H1 (cell line): ENCODE measurements around the gene SLC1A3. TPM values are rescaled to one million over a fixed set of nuclear protein-coding genes. Genes with fewer than 3 reads are reported as not detected.

Experiments used
- CTCF ChIA-PET: fragments of 300-600 bp; sonication (Branson Sonifier 250); formaldehyde crosslinking; loops from one replicate; lab custom pipeline; 2021; ENCODE audit not compliant: partially characterized antibody; lab: Charles Lee
- POLR2A ChIA-PET: fragments of 300-600 bp; sonication (Branson Sonifier 250); formaldehyde crosslinking; loops from one replicate; lab custom pipeline; 2021; ENCODE audit warnings: inconsistent platforms; ENCODE audit not compliant: partially characterized antibody; lab: Charles Lee
- DNase-seq, 2 experiments: peaks; one replicate each; pipeline versions ENCODE4 v3.0.0 to v3.0.0-alpha.2; 2010 to 2022; ENCODE audit warnings: low spot score in 2 of 2, low read depth in 1 of 2, mixed read lengths in 1 of 2
- FAIRE-seq: peaks from 2 replicates; lab custom pipeline; 2011; peaks lifted over from hg19 to GRCh38; lab: Jason Lieb, UNC
- H2AFZ ChIP-seq: 2 replicates; pipeline ENCODE4 v1.8.1; 2012; ENCODE audit warnings: low read length, inconsistent platforms
- H2AK5ac ChIP-seq: 2 replicates; pipeline ENCODE4 v1.6.1; 2013; ENCODE audit warnings: low read depth, low read length
- H2BK120ac ChIP-seq: replicated peaks from 2 replicates; pipeline ENCODE3; 2013; ENCODE audit warnings: low read depth, low read length, inconsistent platforms
- H2BK12ac ChIP-seq: 2 replicates; pipeline ENCODE4 v1.6.1; 2013; ENCODE audit warnings: low read depth, low read length
- H2BK15ac ChIP-seq: 2 replicates; pipeline ENCODE4 v1.6.1; 2013; ENCODE audit warnings: low read length
- H2BK20ac ChIP-seq: 2 replicates; pipeline ENCODE4 v1.6.1; 2013; ENCODE audit warnings: low read length
- H2BK5ac ChIP-seq: 2 replicates; pipeline ENCODE4 v1.6.1; 2013; ENCODE audit warnings: low read depth, low read length
- H3K14ac ChIP-seq: 2 replicates; pipeline ENCODE4 v1.6.1; 2013; ENCODE audit warnings: inconsistent platforms; ENCODE audit not compliant: insufficient read length
- H3K18ac ChIP-seq: 2 replicates; pipeline ENCODE4 v1.6.1; 2013; ENCODE audit warnings: low read length; ENCODE audit errors: extremely low read depth
- H3K23ac ChIP-seq: 2 replicates; pipeline ENCODE4 v1.6.1; 2013; ENCODE audit warnings: inconsistent platforms; ENCODE audit not compliant: insufficient read length
- H3K23me2 ChIP-seq: 2 replicates; pipeline ENCODE4 v1.6.1; 2013; ENCODE audit warnings: low read depth, low read length
- H3K27ac ChIP-seq: 2 replicates; pipeline ENCODE4 v1.6.1; 2011; ENCODE audit warnings: low read depth, low read length, inconsistent platforms
- H3K27me3 ChIP-seq, 4 experiments: replicated peaks in 1 of 4; 1 replicate in 1 of 4; 2 replicates in 3 of 4; pipeline versions ENCODE4 v1.6.1 to v1.8.1; 2011 to 2013; ENCODE audit warnings: low read length in 3 of 4, mild to moderate bottlenecking in 3 of 4, inconsistent platforms in 2 of 4, mixed read lengths in 2 of 4, moderate library complexity in 1 of 4; ENCODE audit not compliant: control insufficient read depth in 3 of 4, insufficient read depth in 3 of 4; ENCODE audit errors: extremely low read depth in 1 of 4
- H3K36me3 ChIP-seq, 4 experiments: 2 replicates each; pipeline versions ENCODE4 v1.6.1 to v1.8.1; 2011 to 2013; ENCODE audit warnings: mild to moderate bottlenecking in 4 of 4, low read length in 3 of 4, moderate library complexity in 2 of 4, control low read depth in 1 of 4, inconsistent platforms in 1 of 4; ENCODE audit not compliant: insufficient read depth in 4 of 4, control insufficient read depth in 2 of 4
- H3K4ac ChIP-seq: replicated peaks from 2 replicates; pipeline ENCODE3; 2013; ENCODE audit warnings: low read length, low read depth, mixed read lengths, inconsistent platforms; ENCODE audit not compliant: insufficient read length
- H3K4me1 ChIP-seq, 4 experiments: replicated peaks in 1 of 4; 1 replicate in 1 of 4; 2 replicates in 3 of 4; pipeline versions ENCODE4 v1.6.1 to v1.8.1; 2011 to 2013; ENCODE audit warnings: low read length in 3 of 4, inconsistent platforms in 2 of 4, mixed read lengths in 1 of 4; ENCODE audit not compliant: insufficient read depth in 4 of 4, control insufficient read depth in 3 of 4
- H3K4me2 ChIP-seq, 2 experiments: 2 replicates each; pipeline versions ENCODE4 v1.6.1 to v1.8.1; 2011 to 2013; ENCODE audit warnings: low read depth in 2 of 2, low read length in 2 of 2, control low read depth in 1 of 2, inconsistent platforms in 1 of 2, mild to moderate bottlenecking in 1 of 2; ENCODE audit not compliant: insufficient read depth in 1 of 2
- H3K4me3 ChIP-seq, 4 experiments: fragments of 200-600, 300-600 bp in 1 of 4; sonication (generic), shearing (Covaris generic), sonication (Bioruptor Twin) in 1 of 4; 2 replicates each; pipeline versions ENCODE4 v1.5.1 to v1.8.1; 2011 to 2016; ENCODE audit warnings: low read length in 4 of 4, low read depth in 3 of 4, control low read depth in 2 of 4, inconsistent platforms in 2 of 4, mild to moderate bottlenecking in 2 of 4, mixed read lengths in 1 of 4, moderate library complexity in 1 of 4; ENCODE audit not compliant: insufficient read depth in 2 of 4; ENCODE audit errors: extremely low read depth in 1 of 4
- H3K56ac ChIP-seq: replicated peaks from 2 replicates; pipeline ENCODE3; 2013; ENCODE audit warnings: low read depth, mild to moderate bottlenecking, mixed read lengths, low read length, inconsistent platforms; ENCODE audit not compliant: insufficient read length
- H3K79me1 ChIP-seq: 2 replicates; pipeline ENCODE4 v1.6.1; 2013; ENCODE audit warnings: low read depth, low read length, control low read depth
- H3K79me2 ChIP-seq, 2 experiments: 2 replicates each; pipeline versions ENCODE4 v1.6.1 to v1.8.1; 2012 to 2013; ENCODE audit warnings: low read length in 2 of 2, mild to moderate bottlenecking in 2 of 2, inconsistent platforms in 1 of 2; ENCODE audit not compliant: insufficient read depth in 2 of 2, control insufficient read depth in 1 of 2
- H3K9ac ChIP-seq, 4 experiments: replicated peaks in 1 of 4; 1 replicate in 1 of 4; 2 replicates in 3 of 4; pipeline versions ENCODE4 v1.6.1 to v1.8.1; 2011 to 2013; ENCODE audit warnings: low read depth in 3 of 4, low read length in 3 of 4, control low read depth in 2 of 4, mild to moderate bottlenecking in 2 of 4, moderate library complexity in 2 of 4, inconsistent platforms in 1 of 4; ENCODE audit errors: extremely low read depth in 1 of 4
- H3K9me3 ChIP-seq, 2 experiments: 2 replicates each; pipeline versions ENCODE4 v1.6.1 to v1.8.1; 2012 to 2013; ENCODE audit warnings: mild to moderate bottlenecking in 2 of 2, moderate library complexity in 2 of 2, control low read depth in 1 of 2, inconsistent platforms in 1 of 2, low read depth in 1 of 2, low read length in 1 of 2, mixed read lengths in 1 of 2; ENCODE audit not compliant: insufficient read depth in 2 of 2
- H4K20me1 ChIP-seq, 2 experiments: replicated peaks in 1 of 2; 2 replicates each; pipeline versions ENCODE3 to v1.8.1; 2011 to 2013; ENCODE audit warnings: inconsistent platforms in 2 of 2, low read length in 2 of 2, mild to moderate bottlenecking in 1 of 2; ENCODE audit not compliant: insufficient read depth in 2 of 2, control insufficient read depth in 1 of 2
- H4K5ac ChIP-seq: 2 replicates; pipeline ENCODE4 v1.6.1; 2013; ENCODE audit warnings: low read length, low read depth, mixed read lengths, inconsistent platforms; ENCODE audit not compliant: insufficient read length
- H4K8ac ChIP-seq: 2 replicates; pipeline ENCODE4 v1.8.0; 2013; ENCODE audit warnings: mild to moderate bottlenecking, moderate library complexity, low read length, inconsistent platforms; ENCODE audit not compliant: insufficient read depth; ENCODE audit errors: extremely low read depth
- H4K91ac ChIP-seq: replicated peaks from 2 replicates; pipeline ENCODE3; 2013; ENCODE audit warnings: low read length, mixed read lengths, inconsistent platforms; ENCODE audit not compliant: insufficient read length
- CREB1 ChIP-seq: IDR thresholded peaks from 2 replicates; pipeline ENCODE4 v1.6.1; 2012; ENCODE audit warnings: inconsistent platforms
- RBBP5 ChIP-seq: IDR thresholded peaks from 2 replicates; pipeline ENCODE4 v1.7.1; 2012; ENCODE audit warnings: low read depth, mild to moderate bottlenecking, inconsistent platforms, low read length, moderate library complexity, borderline replicate concordance
- RFX5 ChIP-seq: IDR thresholded peaks from 2 replicates; pipeline ENCODE4 v1.6.1; 2011; ENCODE audit warnings: low read depth, low read length, improper control_type of control experiment, borderline replicate concordance
- WGBS, 2 experiments: shearing (Covaris generic) in 1 of 2; methylation state at CpG; one replicate each; pipeline versions ENCODE4 v1.1.6 to v1.1.7; 2013 to 2015; ENCODE audit warnings: low lambda C conversion rate in 2 of 2, mixed read lengths in 2 of 2, inconsistent platforms in 1 of 2, low coverage in 1 of 2, missing lambda C conversion rate in 1 of 2; ENCODE audit not compliant: insufficient replicate concordance in 2 of 2, insufficient coverage in 1 of 2, insufficient read length in 1 of 2; ENCODE audit errors: extremely low coverage in 1 of 2, missing lambda C conversion rate in 1 of 2; 5-methylcytosine and 5-hydroxymethylcytosine counted together
- polyA plus RNA-seq, 7 experiments: library from polyadenylated mRNA; depleted of rRNA in 3 of 7; stranded (reverse) in 5 of 7; unstranded in 2 of 7; fragments of >200 nt in 5 of 7; fragments of 200-250 nt in 2 of 7; gene quantifications; 1 replicate in 5 of 7; 2 replicates in 1 of 7; 4 replicates in 1 of 7; pipeline versions ENCODE4 v1.2.1 to v1.2.3, GENCODE V29; 2011 to 2013; ENCODE audit warnings: missing spikeins in 2 of 7, mixed read lengths in 2 of 7
- total RNA-seq: library from RNA; stranded (reverse); fragmentation: NEBNext Ultra II Directional; extraction: Animal tissue kit (Norgen Biotek cat#: 25700); gene quantifications from 2 replicates; pipeline ENCODE4 v1.2.1, GENCODE V29; 2021

SLC1A3 gene
- total and polyA plus RNA-seq, 2 of the 8 experiments (the other 6 are each of a cell fraction or from before 2014, with no cell fraction given), result 26.7 to 35.3 TPM

GRCh38 chr5:36655161-36655560 is 48.8 kb downstream of the SLC1A3 start:
- H3K18ac ChIP-seq, result no peak overlapping the region
- H3K27ac ChIP-seq, result 0 out of 2 replicates have a peak overlapping the region, but pooled peaks have one; percentile 16
- H3K23me2 ChIP-seq, result no peaks in the 10 kb centered on the region
- no peak overlapping the region for H2BK120ac ChIP-seq
- no peak overlapping the region for H4K91ac ChIP-seq
- no peak overlapping the region for H4K5ac ChIP-seq
- 64% methylated on average over 4 of the region's 4 CpGs; no CpG with 5 or more reads in 1 of the 2 experiments for WGBS, 2 experiments
- H3K23ac ChIP-seq, result no peak overlapping the region
- H2BK15ac ChIP-seq, result no peak overlapping the region
- FAIRE-seq, result peak; percentile 28
- no peak overlapping the region for H2AFZ ChIP-seq
- peak; percentile 91 for TF ChIP-seq RFX5
- TF ChIP-seq CREB1, result peak; percentile 73
- no peak for TF ChIP-seq RBBP5
- TF ChIP-seq, all 59 proteins: peak for 2
- H3K4ac ChIP-seq, result no peak overlapping the region
- peak overlapping the region; percentile 50 to 53; a peak in 3 of 4 replicates for H3K4me2 ChIP-seq
- H3K79me1 ChIP-seq, result no peaks in the 10 kb centered on the region; the same call in 1 of the 2 replicates
- no peaks in the 10 kb centered on the region for H4K20me1 ChIP-seq
- no peak overlapping the region for H2AK5ac ChIP-seq
- H4K8ac ChIP-seq, result no peak overlapping the region
- H3K56ac ChIP-seq, result no peak overlapping the region
- no peak for DNase-seq
- no peak overlapping the region for H2BK12ac ChIP-seq
- ChIA-PET CTCF (interaction anchor here (0.6 to 2.9 kb wide), 6 partner anchors 9 to 127 kb away, joined by 3 to 8 read pairs (median 4); no protein-coding TSS in a partner anchor), POLR2A (interaction anchor here (1.7 to 2.0 kb wide), 2 partner anchors 9 to 36 kb away, joined by 5 to 7 read pairs; no protein-coding TSS in a partner anchor)
- H3K14ac ChIP-seq, result no peak overlapping the region
- no peak overlapping the region for H2BK20ac ChIP-seq
- no peak overlapping the region for H2BK5ac ChIP-seq
- peaks cover 0 to 16% (median 11%) of the 10 kb centered on the region in 4 experiments; a peak in 6 of 7 replicates for H3K4me1 ChIP-seq
- H3K79me2 ChIP-seq, result no peaks in the 10 kb centered on the region
- no peak overlapping the region for H3K4me3 ChIP-seq
- no peaks in the 10 kb centered on the region for H3K9me3 ChIP-seq
- no peak overlapping the region for H3K9ac ChIP-seq
- H3K36me3 ChIP-seq, result no peaks in the 10 kb centered on the region; a peak in 1 of 8 replicates
- H3K27me3 ChIP-seq, result no peaks in the 10 kb centered on the region
